ENCODE measurements around the gene CPLANE2.
"Not testable (repeated sequence)": the region's sequence is repeated elsewhere in the genome, so short reads cannot be mapped to it uniquely, and the experiment has no call there.

GRCh38 chr1:16196139-16196538 lies 40.8 kb downstream of the CPLANE2 start:
- TF ChIP-seq CTCF, EZH2, EZH2phosphoT487 (IDR thresholded peaks at IDR 0.05): not testable (repeated sequence)

All from neural progenitor cell (in vitro differentiated cells).